H9 (cell line): ENCODE data around the gene TCFL5. TPM values are rescaled to one million over a fixed set of nuclear protein-coding genes. Genes with fewer than 3 reads are reported as not detected.

ENCODE experiments used
- DNase-seq: peaks from one replicate; pipeline ENCODE4 v3.0.0-alpha.2; 2017
- H2AFZ ChIP-seq: one replicate; pipeline ENCODE4 v1.6.1; 2013; ENCODE audit warnings: mild to moderate bottlenecking, low read length, control low read depth, moderate library complexity
- H2AK5ac ChIP-seq: 2 replicates; pipeline ENCODE4 v1.6.1; 2013; ENCODE audit warnings: low read length, control low read depth, mixed read lengths; ENCODE audit not compliant: insufficient read length
- H2BK120ac ChIP-seq: one replicate; pipeline ENCODE4 v1.6.1; 2013; ENCODE audit warnings: low read depth, mild to moderate bottlenecking, low read length, control low read depth, inconsistent platforms; ENCODE audit not compliant: poor library complexity, severe bottlenecking
- H2BK12ac ChIP-seq: 2 replicates; pipeline ENCODE4 v1.6.1; 2013; ENCODE audit warnings: low read length, control low read depth, mixed read lengths, low read depth; ENCODE audit not compliant: insufficient read length
- H2BK15ac ChIP-seq: 2 replicates; pipeline ENCODE4 v1.6.1; 2013; ENCODE audit warnings: low read depth, low read length, control low read depth
- H2BK20ac ChIP-seq: one replicate; pipeline ENCODE4 v1.6.1; 2013; ENCODE audit warnings: low read depth, mild to moderate bottlenecking, low read length, control low read depth, inconsistent platforms; ENCODE audit not compliant: poor library complexity, severe bottlenecking
- H2BK5ac ChIP-seq: 2 replicates; pipeline ENCODE4 v1.6.1; 2013; ENCODE audit warnings: low read length, control low read depth, mixed read lengths; ENCODE audit not compliant: insufficient read length
- H3K14ac ChIP-seq: 2 replicates; pipeline ENCODE4 v1.6.1; 2013; ENCODE audit warnings: low read length, control low read depth; ENCODE audit not compliant: insufficient read depth
- H3K18ac ChIP-seq: 2 replicates; pipeline ENCODE4 v1.6.1; 2013; ENCODE audit warnings: low read depth, mild to moderate bottlenecking, mixed read lengths, low read length, control low read depth; ENCODE audit not compliant: insufficient read length
- H3K23ac ChIP-seq: 2 replicates; pipeline ENCODE4 v1.6.1; 2013; ENCODE audit warnings: low read length, control low read depth, mixed read lengths, low read depth; ENCODE audit not compliant: insufficient read length
- H3K23me2 ChIP-seq: 2 replicates; pipeline ENCODE4 v1.6.1; 2013; ENCODE audit warnings: low read depth, mild to moderate bottlenecking, mixed read lengths, low read length, control low read depth; ENCODE audit not compliant: insufficient read length, poor library complexity, severe bottlenecking
- H3K27ac ChIP-seq: 2 replicates; pipeline ENCODE4 v1.5.1; 2013; ENCODE audit warnings: low read length, control low read depth, mixed read lengths, low read depth; ENCODE audit not compliant: insufficient read length
- H3K27me3 ChIP-seq: 2 replicates; pipeline ENCODE4 v1.6.1; 2013; ENCODE audit warnings: low read length, control low read depth, inconsistent platforms; ENCODE audit not compliant: insufficient read depth
- H3K4ac ChIP-seq: 2 replicates; pipeline ENCODE4 v1.6.1; 2013; ENCODE audit warnings: low read depth, mild to moderate bottlenecking, control low read depth, inconsistent platforms, low read length, moderate library complexity
- H3K4me1 ChIP-seq: 2 replicates; pipeline ENCODE4 v1.6.1; 2013; ENCODE audit warnings: low read length, control low read depth, inconsistent platforms; ENCODE audit not compliant: insufficient read depth
- H3K4me2 ChIP-seq: 2 replicates; pipeline ENCODE4 v1.6.1; 2013; ENCODE audit warnings: low read length, control low read depth, mixed read lengths; ENCODE audit not compliant: insufficient read length, insufficient read depth
- H3K56ac ChIP-seq: 2 replicates; pipeline ENCODE4 v1.6.1; 2013; ENCODE audit warnings: low read depth, mild to moderate bottlenecking, mixed read lengths, low read length, control low read depth; ENCODE audit not compliant: insufficient read length
- H3K79me1 ChIP-seq: 2 replicates; pipeline ENCODE4 v1.6.1; 2013; ENCODE audit warnings: low read depth, mild to moderate bottlenecking, moderate library complexity, low read length, control low read depth, inconsistent platforms; ENCODE audit not compliant: insufficient read depth, poor library complexity, severe bottlenecking
- H3K79me2 ChIP-seq: 2 replicates; pipeline ENCODE4 v1.6.1; 2013; ENCODE audit warnings: low read length, control low read depth, inconsistent platforms; ENCODE audit not compliant: insufficient read depth
- H3K9ac ChIP-seq: 2 replicates; pipeline ENCODE4 v1.6.1; 2013; ENCODE audit warnings: low read length, control low read depth, mixed read lengths; ENCODE audit not compliant: insufficient read length; ENCODE audit errors: extremely low read depth
- H3K9me3 ChIP-seq: one replicate; pipeline ENCODE4 v1.6.1; 2013; ENCODE audit warnings: low read depth, low read length, inconsistent platforms; ENCODE audit not compliant: control insufficient read depth
- H3T11ph ChIP-seq: one replicate; pipeline ENCODE4 v1.6.1; 2013; ENCODE audit warnings: mild to moderate bottlenecking, low read length, control low read depth, inconsistent platforms
- H4K20me1 ChIP-seq: one replicate; pipeline ENCODE4 v1.6.1; 2013; ENCODE audit not compliant: control insufficient read depth, insufficient read length, insufficient read depth
- H4K5ac ChIP-seq: 2 replicates; pipeline ENCODE4 v1.6.1; 2013; ENCODE audit warnings: low read depth, mild to moderate bottlenecking, mixed read lengths, low read length, control low read depth; ENCODE audit not compliant: insufficient read length
- H4K8ac ChIP-seq: replicated peaks from 2 replicates; pipeline ENCODE4 v1.6.1; 2013; ENCODE audit warnings: low read length, control low read depth, mixed read lengths, low read depth; ENCODE audit not compliant: insufficient read length
- H4K91ac ChIP-seq: 2 replicates; pipeline ENCODE4 v1.6.1; 2013; ENCODE audit warnings: low read depth, mild to moderate bottlenecking, moderate library complexity, mixed read lengths, low read length, control low read depth; ENCODE audit not compliant: insufficient read length
- H3K27ac Mint-ChIP-seq, 3 experiments: 2 replicates in 2 of 3; 3 replicates in 1 of 3; pipeline ENCODE4 v1.8.0; 2020 to 2021; ENCODE audit warnings: mixed read lengths in 3 of 3, mild to moderate bottlenecking in 1 of 3, moderate library complexity in 1 of 3
- H3K27me3 Mint-ChIP-seq: 2 replicates; pipeline ENCODE4 v1.8.0; 2021; ENCODE audit warnings: low read depth, mild to moderate bottlenecking, moderate library complexity, mixed read lengths
- H3K36me3 Mint-ChIP-seq, 3 experiments: 2 replicates in 2 of 3; 3 replicates in 1 of 3; pipeline ENCODE4 v1.8.0; 2020 to 2021; ENCODE audit warnings: low read depth in 3 of 3, mixed read lengths in 3 of 3; ENCODE audit not compliant: insufficient read depth in 1 of 3
- H3K4me1 Mint-ChIP-seq, 2 experiments: 2 replicates each; pipeline ENCODE4 v1.8.0; 2020; ENCODE audit warnings: mixed read lengths in 2 of 2
- H3K4me3 Mint-ChIP-seq, 2 experiments: 2 replicates in 1 of 2; 3 replicates in 1 of 2; pipeline ENCODE4 v1.8.0; 2020 to 2021; ENCODE audit warnings: mild to moderate bottlenecking in 2 of 2, mixed read lengths in 2 of 2, moderate library complexity in 1 of 2
- H3K9me3 Mint-ChIP-seq, 2 experiments: 2 replicates in 1 of 2; 3 replicates in 1 of 2; pipeline ENCODE4 v1.8.0; 2020; ENCODE audit warnings: mild to moderate bottlenecking in 2 of 2, mixed read lengths in 2 of 2, moderate library complexity in 1 of 2
- WGBS: extraction: QIAGEN DNeasy Blood & Tissue Kit; methylation state at CpG from one replicate; pipeline ENCODE4 v1.1.7; 2013; ENCODE audit warnings: missing lambda C conversion rate, low lambda C conversion rate, mixed read lengths; ENCODE audit not compliant: insufficient read length; ENCODE audit errors: extremely low coverage; 5-methylcytosine and 5-hydroxymethylcytosine counted together
- total RNA-seq: library from RNA; stranded (reverse); gene quantifications from 2 replicates; pipeline ENCODE4 v1.2.1, GENCODE V29; 2021
- TF ChIP-seq, protein P1 (sequence below): fragments of 200-600 bp; sonication (generic); conservative IDR thresholded peaks from 3 replicates; pipeline ENCODE4 v1.8.0; 2021; ENCODE audit warnings: antibody characterized with exemption, mild to moderate bottlenecking

Gene TCFL5
- total RNA-seq, 1 experiment from 2014 or later = 16.4 TPM

DNA sequence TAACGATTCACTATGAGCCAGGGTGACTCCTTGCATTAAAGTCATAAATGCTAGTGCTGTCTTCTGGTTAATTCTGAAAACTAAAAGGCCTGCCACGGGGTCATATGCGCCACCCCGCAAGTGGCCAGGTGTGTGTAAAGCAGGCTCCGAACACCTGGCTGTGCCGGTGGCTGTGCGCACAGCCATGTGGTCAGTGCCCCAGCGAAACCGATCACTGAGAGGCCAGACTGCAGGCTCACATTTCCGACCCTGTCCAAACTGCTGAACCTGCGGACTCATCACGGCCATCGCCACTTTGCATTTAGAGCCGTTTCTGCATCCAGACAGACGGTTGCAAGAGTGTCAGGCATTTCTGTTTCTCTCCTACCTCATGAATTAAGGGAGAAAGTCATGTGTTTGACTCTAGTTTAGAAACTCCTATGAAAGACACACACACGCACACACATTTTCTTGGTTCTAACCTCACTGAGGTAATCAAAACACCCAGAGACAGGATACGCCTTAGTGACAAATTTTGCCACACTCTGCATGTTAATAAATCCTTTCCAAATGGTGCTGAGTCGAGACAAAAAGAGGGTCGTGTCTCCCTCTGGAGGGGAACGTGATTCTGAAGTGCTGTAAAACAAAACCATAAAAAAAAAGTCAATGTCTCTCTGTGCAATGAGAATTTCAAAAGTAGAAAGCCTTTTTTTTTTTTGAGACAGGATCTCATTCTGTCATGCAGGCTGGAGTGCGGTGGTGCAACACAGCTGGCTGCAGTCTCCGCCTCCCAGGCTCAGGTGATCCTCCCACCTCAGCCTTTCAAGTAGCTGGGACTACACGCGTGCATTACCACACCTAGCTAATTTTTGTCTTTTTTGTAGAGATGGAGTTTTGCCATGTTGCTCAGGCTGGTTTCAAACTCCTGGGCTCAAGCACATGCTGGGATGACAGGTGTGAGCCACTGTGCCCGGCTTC is 31.0 kb upstream of the TCFL5 start:
- Histone ChIP-seq H3K14ac (no peak overlapping the region), H3K23ac (no peak overlapping the region), H2BK12ac (no peak overlapping the region), H4K91ac (no peak overlapping the region), H3K4me2 (no peak overlapping the region), H2BK5ac (no peak overlapping the region), H3K23me2 (no peaks in the 10 kb centered on the region), H2AK5ac (no peak overlapping the region), H3K79me2 (no peaks in the 10 kb centered on the region), H4K8ac (no peak overlapping the region), H3K79me1 (no peaks in the 10 kb centered on the region), H3K4ac (no peak overlapping the region), H2AFZ (no peak overlapping the region), H2BK20ac (no peak overlapping the region), H3K27ac (no peak overlapping the region), H4K20me1 (no peaks in the 10 kb centered on the region), H4K5ac (no peak overlapping the region), H3K18ac (no peak overlapping the region), H2BK120ac (no peak overlapping the region), H3K56ac (no peak overlapping the region), H3K9ac (no peak overlapping the region), H3K27me3 (no peaks in the 10 kb centered on the region), H3T11ph (no peak overlapping the region), H3K4me1 (no peaks in the 10 kb centered on the region), H3K9me3 (no peaks in the 10 kb centered on the region), H2BK15ac (no peak overlapping the region)
- TF ChIP-seq, protein P1, sequence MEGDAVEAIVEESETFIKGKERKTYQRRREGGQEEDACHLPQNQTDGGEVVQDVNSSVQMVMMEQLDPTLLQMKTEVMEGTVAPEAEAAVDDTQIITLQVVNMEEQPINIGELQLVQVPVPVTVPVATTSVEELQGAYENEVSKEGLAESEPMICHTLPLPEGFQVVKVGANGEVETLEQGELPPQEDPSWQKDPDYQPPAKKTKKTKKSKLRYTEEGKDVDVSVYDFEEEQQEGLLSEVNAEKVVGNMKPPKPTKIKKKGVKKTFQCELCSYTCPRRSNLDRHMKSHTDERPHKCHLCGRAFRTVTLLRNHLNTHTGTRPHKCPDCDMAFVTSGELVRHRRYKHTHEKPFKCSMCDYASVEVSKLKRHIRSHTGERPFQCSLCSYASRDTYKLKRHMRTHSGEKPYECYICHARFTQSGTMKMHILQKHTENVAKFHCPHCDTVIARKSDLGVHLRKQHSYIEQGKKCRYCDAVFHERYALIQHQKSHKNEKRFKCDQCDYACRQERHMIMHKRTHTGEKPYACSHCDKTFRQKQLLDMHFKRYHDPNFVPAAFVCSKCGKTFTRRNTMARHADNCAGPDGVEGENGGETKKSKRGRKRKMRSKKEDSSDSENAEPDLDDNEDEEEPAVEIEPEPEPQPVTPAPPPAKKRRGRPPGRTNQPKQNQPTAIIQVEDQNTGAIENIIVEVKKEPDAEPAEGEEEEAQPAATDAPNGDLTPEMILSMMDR = no peak
- no peak overlapping the region for H3K27ac Mint-ChIP-seq
- peaks cover 62 to 92% (median 68%) of the 10 kb centered on the region in 3 experiments for H3K36me3 Mint-ChIP-seq
- H3K27me3 Mint-ChIP-seq = no peaks in the 10 kb centered on the region
- DNase-seq = no peak
- H3K4me3 Mint-ChIP-seq = no peak overlapping the region
- H3K9me3 Mint-ChIP-seq = no peaks in the 10 kb centered on the region
- no CpG with 5 or more reads among the region's 25 CpGs for WGBS
- H3K4me1 Mint-ChIP-seq = peaks cover 0 to 2% of the 10 kb centered on the region in 2 experiments; a peak in 2 of 4 replicates
